Loucy (cell line): ENCODE measurements around the gene CSRP1.
"Not testable (repeated sequence)": the region's sequence is repeated elsewhere in the genome, so short reads cannot be mapped to it uniquely, and the experiment has no call there.

Experiments used
- CTCF ChIP-seq: fragments of 200-600 bp; sonication (generic); conservative IDR thresholded peaks from 2 replicates; pipeline ENCODE4 v1.5.1; 2014; ENCODE audit warnings: mild to moderate bottlenecking, antibody characterized with exemption, low read length
- EZH2phosphoT487 ChIP-seq: fragments of 200-600 bp; IDR thresholded peaks from 2 replicates; pipeline ENCODE4 v1.6.1; 2018; ENCODE audit warnings: antibody characterized with exemption, mild to moderate bottlenecking, moderate library complexity, borderline replicate concordance

- TF ChIP-seq CTCF, EZH2phosphoT487: not testable (repeated sequence)
Observed at GRCh38 chr1:201549522-201549921, 42.6 kb upstream of the CSRP1 start.
